Endothelial cell of umbilical vein (primary cell): Measurements from ENCODE around the gene DCTD.

Source experiments
- CTCF ChIP-seq, 2 donors: IDR thresholded peaks; 1 replicate in 1 of 2; 2 replicates in 1 of 2; pipeline ENCODE4 v1.5.1; 2011; ENCODE audit warnings: low read length in 2 of 2, mild to moderate bottlenecking in 2 of 2, moderate library complexity in 2 of 2, control low read depth in 1 of 2, inconsistent platforms in 1 of 2, low read depth in 1 of 2; ENCODE audit not compliant: insufficient read depth in 1 of 2; ENCODE audit errors: extremely low read depth in 1 of 2
- EZH2 ChIP-seq: IDR thresholded peaks from 2 replicates; pipeline ENCODE4 v1.6.1; 2012; ENCODE audit warnings: borderline replicate concordance, low read depth, mild to moderate bottlenecking, moderate library complexity, low read length, inconsistent platforms; ENCODE audit not compliant: severe bottlenecking
- MYC ChIP-seq: IDR thresholded peaks from one replicate; pipeline ENCODE4 v1.6.1; 2011; ENCODE audit warnings: mild to moderate bottlenecking, low read depth, low read length
- POLR2AphosphoS5 ChIP-seq: IDR thresholded peaks from 2 replicates; pipeline ENCODE4 v1.6.1; 2012; ENCODE audit warnings: low read depth, mild to moderate bottlenecking, control low read depth, low read length, moderate library complexity; ENCODE audit not compliant: insufficient read depth

- TF ChIP-seq CTCF (IDR thresholded peaks at IDR 0.05; ENCODE audit: extremely low read depth in 1 of 2, insufficient read depth in 1 of 2, low read depth in 1 of 2, low read length in 2 of 2) (no peak), MYC (no peak), EZH2 (no peak), POLR2AphosphoS5 (no peak)
Measured at GRCh38 chr4:182923796-182924340, 6.7 kb upstream of the DCTD start.
